ENCODE results near the gene TRMO.

Gene TRMO

GRCh38 chr9:97940233-97940632 lies 17.9 kb upstream of the TRMO start:
- no peak overlapping the region for H3K27ac ChIP-seq
- no peak overlapping the region for H3K4me3 ChIP-seq

- Histone ChIP-seq H3K27ac (peak within 1 kb of the TSS in 1 of 21 experiments; percentile 48), H3K4me3 (no peak within 1 kb of the TSS)
Measured at GRCh38 chr9:97938081-97938644, 15.9 kb upstream of the TRMO start, which contains the start of gene HEMGN. Gene HEMGN (minus strand): TSS chr9:97938172. CDS start chr9:97938136, 36 bp downstream.

GRCh38 chr9:97936998-97937397 lies 14.7 kb upstream of the TRMO start:
- H3K27ac ChIP-seq = no peak overlapping the region

DNA sequence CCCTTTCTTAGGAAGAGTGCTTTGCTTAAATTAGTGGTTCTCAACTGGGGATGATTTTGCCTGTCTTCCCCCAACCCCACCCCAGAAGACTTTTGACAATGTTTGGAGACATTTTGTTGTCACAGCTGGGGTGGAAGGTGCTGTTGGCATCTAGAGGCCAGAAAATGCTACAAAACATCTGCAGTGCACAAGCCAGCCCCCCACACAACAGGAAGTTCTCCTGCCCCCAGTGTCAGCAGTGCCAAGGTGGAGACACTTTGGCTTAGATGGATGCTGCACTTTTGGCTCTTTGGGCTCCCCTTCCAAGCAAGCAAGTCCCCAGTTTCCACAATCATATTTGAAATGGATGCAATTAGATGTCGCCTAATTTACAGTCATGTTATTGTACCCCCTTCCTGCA lies 13.0 kb upstream of the TRMO start:
- no peak overlapping the region for H3K27ac ChIP-seq
- H3K4me3 ChIP-seq = no peak overlapping the region

More at GRCh38 chr9:97936998-97937397, 14.7 kb upstream of the TRMO start:
- no peak overlapping the region for H3K4me3 ChIP-seq

- no peak overlapping the region for H3K27ac ChIP-seq
Measured at GRCh38 chr9:97934321-97935115, 12.2 kb upstream of the TRMO start.

DNA sequence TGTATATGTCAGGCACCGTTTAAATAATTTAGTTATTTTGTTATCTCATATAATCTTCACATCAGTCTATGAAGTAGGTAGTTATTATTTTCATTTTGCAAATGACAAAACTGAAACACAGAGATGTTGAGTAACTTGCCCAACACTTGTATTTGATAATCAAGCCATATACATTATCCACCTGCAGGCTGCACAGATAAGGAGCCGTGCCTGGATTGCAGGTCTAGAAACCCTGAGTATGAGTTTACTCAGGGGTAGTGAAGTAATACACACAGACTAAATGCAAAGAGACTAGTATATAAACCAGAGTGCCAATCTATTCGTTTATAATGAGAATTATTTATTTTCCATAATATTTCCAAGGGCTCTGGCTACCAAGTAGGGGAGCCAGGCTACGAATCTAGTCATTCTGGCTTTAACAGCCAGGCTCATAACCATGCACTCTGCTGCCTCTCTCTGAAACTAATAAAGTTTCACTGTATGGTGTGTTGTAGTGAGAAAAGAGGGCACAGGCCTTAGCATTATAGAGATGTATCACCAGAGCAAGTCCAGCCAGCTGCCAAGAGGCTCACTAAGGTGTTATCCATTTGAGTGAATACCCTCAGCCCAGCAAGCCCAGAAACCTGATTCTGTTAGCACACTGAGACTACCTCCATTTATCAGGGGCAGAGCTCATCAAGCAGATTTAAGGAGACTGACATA lies 11.1 kb upstream of the TRMO start:
- no peak overlapping the region for H3K4me3 ChIP-seq
- no peak overlapping the region for H3K27ac ChIP-seq

More at GRCh38 chr9:97934321-97935115, 12.2 kb upstream of the TRMO start:
- H3K4me3 ChIP-seq = no peak overlapping the region

- Histone ChIP-seq H3K27ac (peak overlapping the region in 4 of 21 experiments; percentile 1 to 62 (median 26)), H3K4me3 (no peak overlapping the region)
Measured at GRCh38 chr9:97930972-97931371, 8.7 kb upstream of the TRMO start.

DNA sequence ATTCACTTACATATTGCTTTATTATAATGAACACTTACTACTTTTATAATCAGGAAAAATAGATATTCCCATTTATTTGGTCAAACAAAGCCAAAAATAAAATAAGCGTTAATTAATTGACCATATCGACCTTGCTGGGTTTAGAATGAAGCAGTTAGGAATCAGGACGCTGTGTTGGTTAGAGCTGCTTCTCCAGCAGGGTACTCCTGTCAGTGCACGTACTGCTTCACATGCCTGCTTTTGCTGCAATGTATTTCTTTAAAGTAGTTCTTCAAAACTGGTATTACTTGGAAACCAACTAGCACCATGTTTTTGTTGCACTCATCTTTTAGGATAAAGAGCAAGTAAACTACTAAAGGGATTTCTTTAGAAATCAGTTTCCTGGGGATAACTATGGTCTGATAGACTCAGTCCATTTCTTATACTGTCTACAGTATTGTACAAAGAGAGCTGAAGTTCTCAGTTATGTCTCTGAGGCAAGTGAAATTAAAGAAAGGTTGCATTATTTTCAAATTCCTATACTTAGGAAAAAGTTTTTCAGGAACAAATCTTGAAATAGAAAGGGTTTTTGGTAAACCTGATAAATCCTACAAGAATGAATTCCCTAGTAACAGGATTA lies 6.8 kb upstream of the TRMO start:
- H3K27ac ChIP-seq = no peak overlapping the region
- H3K4me3 ChIP-seq = no peak overlapping the region

GRCh38 chr9:97925497-97926334 lies 3.4 kb upstream of the TRMO start:
- Histone ChIP-seq H3K27ac (no peak overlapping the region), H3K4me3 (no peak overlapping the region)

GRCh38 chr9:97924386-97924785 lies 2.1 kb upstream of the TRMO start:
- H3K27ac ChIP-seq = no peak overlapping the region
- H3K4me3 ChIP-seq = no peak overlapping the region

- Histone ChIP-seq H3K4me3 (peak overlapping the region in 2 of 7 experiments; percentile 15 to 42), H3K27ac (peak overlapping the region in 10 of 21 experiments; percentile 2 to 99 (median 96))
Measured at GRCh38 chr9:97923529-97924108, 1.3 kb upstream of the TRMO start.

DNA sequence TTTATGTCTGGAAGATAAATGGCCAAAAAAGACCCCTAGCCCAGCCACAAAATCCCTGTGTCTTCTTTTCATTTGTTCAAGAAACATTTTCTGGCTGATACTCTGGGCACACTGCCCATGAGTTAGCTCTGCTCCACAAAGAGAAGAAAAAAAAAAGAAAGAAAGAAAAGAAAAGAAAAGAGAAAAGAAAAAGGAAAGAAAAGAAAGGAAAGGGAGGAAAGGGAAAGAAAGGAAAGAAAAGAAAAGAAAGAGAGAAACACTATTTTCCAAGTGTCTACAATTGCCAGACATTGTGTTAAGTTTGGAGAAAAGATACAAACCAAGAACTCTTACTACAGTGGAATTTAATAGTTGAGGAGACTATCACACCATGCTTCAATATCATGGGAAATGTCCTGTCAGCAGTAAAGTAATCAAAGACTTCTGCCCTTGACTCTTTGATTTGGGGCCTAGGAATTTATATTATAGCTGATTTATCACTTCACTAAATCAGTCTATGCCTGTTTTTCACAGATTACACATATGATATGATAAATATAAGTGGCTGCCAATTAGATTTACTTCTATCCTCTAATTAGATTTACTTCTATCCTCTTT lies 3.0 kb downstream of the TRMO start:
- no peak overlapping the region for H3K4me3 ChIP-seq
- H3K27ac ChIP-seq = peak overlapping the region in 12 of 21 experiments; percentile 5 to 97 (median 50)

GRCh38 chr9:97918611-97919010 lies 3.7 kb downstream of the TRMO start:
- H3K27ac ChIP-seq = peak overlapping the region in 10 of 21 experiments; percentile 5 to 97 (median 53)

DNA sequence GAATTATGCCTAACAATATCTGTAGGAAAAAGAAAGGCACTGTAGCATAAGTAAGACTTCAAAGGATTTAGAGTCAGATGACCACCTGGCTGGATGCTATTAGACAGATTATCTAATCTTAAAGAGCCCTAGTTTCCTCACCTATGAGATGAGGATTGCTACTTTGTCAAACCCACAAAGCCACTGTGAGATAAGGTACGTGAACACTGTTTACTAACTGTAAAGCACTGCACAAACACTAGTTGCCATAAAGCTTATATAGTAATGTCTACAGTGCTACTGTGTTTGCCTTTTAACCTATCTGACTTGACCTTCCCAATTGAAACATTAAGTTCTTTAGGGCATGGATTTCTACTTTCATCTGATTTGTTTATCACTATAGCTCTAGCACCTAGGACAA lies 10.3 kb downstream of the TRMO start:
- Histone ChIP-seq H3K27ac (no peak overlapping the region), H3K4me3 (no peak overlapping the region)

More at GRCh38 chr9:97918611-97919010, 3.7 kb downstream of the TRMO start:
- H3K4me3 ChIP-seq = no peak overlapping the region

- H3K4me3 ChIP-seq = no peak overlapping the region
Measured at GRCh38 chr9:97911528-97911927, 10.8 kb downstream of the TRMO start.

GRCh38 chr9:97910357-97910756 lies 11.9 kb downstream of the TRMO start:
- Histone ChIP-seq H3K27ac (peak overlapping the region in 2 of 21 experiments; percentile 21 to 50), H3K4me3 (no peak overlapping the region)

More at GRCh38 chr9:97911528-97911927, 10.8 kb downstream of the TRMO start:
- peak overlapping the region in 1 of 21 experiments; percentile 1 for H3K27ac ChIP-seq

DNA sequence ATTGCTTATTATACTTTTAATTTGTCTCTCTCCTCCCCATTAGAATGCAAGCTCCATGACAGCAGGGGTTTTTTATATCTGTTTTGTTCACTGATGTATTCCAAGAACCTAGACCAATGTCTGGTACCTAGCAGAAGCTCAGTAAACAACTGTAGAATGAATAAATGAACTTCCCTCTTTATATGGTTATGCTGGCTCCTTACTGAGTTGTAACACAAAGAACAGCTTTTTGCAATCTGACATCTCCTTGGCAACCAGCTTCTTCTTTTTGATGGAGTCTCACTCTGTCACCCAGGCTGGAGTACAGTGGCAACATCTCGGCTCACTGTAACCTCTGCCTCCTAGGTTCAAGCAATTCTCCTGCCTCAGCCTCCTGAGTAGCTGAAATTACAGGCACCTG lies 13.6 kb downstream of the TRMO start:
- no peak overlapping the region for H3K4me3 ChIP-seq

GRCh38 chr9:97907632-97908031 lies 14.7 kb downstream of the TRMO start:
- H3K27ac ChIP-seq = peak overlapping the region in 14 of 21 experiments; percentile 29 to 89 (median 62)

More for the DNA sequence above, 13.6 kb downstream of the TRMO start:
- H3K27ac ChIP-seq = peak overlapping the region in 4 of 21 experiments; percentile 5 to 50 (median 34)

More at GRCh38 chr9:97907632-97908031, 14.7 kb downstream of the TRMO start:
- H3K4me3 ChIP-seq = no peak overlapping the region

All from skin epidermis (tissue), 12 donors.